ENCODE measurements around the gene GNAT2. TPM values are rescaled to one million over a fixed set of nuclear protein-coding genes. Genes with fewer than 3 reads are reported as not detected.

The GNAT2 gene
- total RNA-seq, 1 donor from 2014 or later = not detected

DNA sequence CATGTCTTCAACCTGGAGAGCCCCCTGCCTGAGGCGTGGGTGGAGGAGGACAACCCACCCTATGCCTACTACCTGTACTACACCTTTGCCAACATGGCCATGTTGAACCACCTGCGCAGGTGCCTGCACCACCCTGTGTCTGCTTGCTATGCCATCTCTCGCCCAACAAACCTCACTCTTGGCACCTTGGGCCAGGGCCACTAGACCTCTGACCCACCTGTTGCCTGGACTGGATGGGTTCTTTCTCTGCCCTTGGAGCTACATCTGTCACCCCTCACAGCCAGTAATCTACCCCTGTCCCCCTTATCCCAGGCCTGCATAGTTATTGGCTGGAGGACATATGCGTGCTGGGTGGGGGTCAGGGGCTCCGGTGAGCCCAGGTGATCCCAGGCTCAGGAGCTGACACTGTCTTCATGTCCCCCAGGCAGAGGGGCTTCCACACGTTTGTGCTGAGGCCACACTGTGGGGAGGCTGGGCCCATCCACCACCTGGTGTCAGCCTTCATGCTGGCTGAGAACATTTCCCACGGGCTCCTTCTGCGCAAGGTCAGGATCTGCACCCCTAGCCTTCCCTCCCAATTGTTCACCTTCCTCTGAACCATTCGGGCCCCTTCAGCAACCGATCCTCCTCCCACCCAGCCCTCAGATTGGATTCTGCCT, 10.1 kb upstream of the GNAT2 start:
- Mint-ChIP-seq H3K4me3 (ENCODE audit: unreplicated experiment) (no peak overlapping the region), H3K27me3 (ENCODE audit: low read depth) (no peaks in the 10 kb centered on the region), H3K9me3 (ENCODE audit: low read depth) (no peaks in the 10 kb centered on the region), H3K36me3 (ENCODE audit: low read depth) (peaks cover 35% of the 10 kb centered on the region), H3K27ac (ENCODE audit: unreplicated experiment) (no peak overlapping the region), H3K4me1 (ENCODE audit: low read depth) (peaks cover 4% of the 10 kb centered on the region)
- DNase-seq (ENCODE audit: low spot score) = no peak
- TF ChIP-seq, protein P1, sequence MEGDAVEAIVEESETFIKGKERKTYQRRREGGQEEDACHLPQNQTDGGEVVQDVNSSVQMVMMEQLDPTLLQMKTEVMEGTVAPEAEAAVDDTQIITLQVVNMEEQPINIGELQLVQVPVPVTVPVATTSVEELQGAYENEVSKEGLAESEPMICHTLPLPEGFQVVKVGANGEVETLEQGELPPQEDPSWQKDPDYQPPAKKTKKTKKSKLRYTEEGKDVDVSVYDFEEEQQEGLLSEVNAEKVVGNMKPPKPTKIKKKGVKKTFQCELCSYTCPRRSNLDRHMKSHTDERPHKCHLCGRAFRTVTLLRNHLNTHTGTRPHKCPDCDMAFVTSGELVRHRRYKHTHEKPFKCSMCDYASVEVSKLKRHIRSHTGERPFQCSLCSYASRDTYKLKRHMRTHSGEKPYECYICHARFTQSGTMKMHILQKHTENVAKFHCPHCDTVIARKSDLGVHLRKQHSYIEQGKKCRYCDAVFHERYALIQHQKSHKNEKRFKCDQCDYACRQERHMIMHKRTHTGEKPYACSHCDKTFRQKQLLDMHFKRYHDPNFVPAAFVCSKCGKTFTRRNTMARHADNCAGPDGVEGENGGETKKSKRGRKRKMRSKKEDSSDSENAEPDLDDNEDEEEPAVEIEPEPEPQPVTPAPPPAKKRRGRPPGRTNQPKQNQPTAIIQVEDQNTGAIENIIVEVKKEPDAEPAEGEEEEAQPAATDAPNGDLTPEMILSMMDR (IDR thresholded peaks at IDR 0.05) = no peak

DNA sequence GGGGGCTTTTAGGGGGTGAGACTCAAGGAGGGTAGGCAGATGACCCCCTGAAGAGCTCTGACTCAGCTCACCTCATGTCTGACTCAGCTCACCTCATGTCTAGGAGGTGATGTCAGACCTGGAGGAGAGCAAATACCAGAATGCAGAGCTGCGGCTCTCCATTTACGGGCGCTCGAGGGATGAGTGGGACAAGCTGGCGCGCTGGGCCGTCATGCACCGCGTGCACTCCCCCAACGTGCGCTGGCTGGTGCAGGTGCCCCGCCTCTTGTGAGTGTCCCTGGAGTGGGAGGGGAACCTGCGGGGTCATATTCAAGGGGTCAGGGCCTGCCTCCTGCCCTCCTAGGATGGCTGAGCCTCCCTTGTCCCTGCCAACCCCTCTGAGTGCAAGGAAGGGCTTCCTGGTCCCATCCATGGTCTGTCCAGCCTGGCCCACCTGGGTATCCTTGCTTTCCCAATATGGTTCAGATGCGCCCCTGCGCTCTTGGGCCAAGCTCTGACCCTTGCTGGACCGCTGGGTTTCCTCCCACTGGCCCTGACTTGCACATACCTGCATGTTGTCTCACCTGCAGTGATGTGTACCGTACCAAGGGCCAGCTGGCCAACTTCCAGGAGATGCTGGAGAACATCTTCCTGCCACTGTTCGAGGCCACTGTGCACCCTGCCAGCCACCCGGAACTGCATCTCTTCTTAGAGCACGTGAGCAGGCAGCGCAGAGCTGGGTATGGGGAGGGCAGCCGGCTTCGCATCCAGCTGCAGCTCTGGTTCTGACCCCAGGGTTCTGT, 9.3 kb upstream of the GNAT2 start:
- H3K9me3 Mint-ChIP-seq (ENCODE audit: low read depth) = no peaks in the 10 kb centered on the region
- H3K4me3 Mint-ChIP-seq (ENCODE audit: unreplicated experiment) = no peak overlapping the region
- H3K4me1 Mint-ChIP-seq (ENCODE audit: low read depth) = peaks cover 5% of the 10 kb centered on the region
- TF ChIP-seq, protein P1 (IDR thresholded peaks at IDR 0.05) = no peak
- no peak for DNase-seq (ENCODE audit: low spot score)
- H3K27me3 Mint-ChIP-seq (ENCODE audit: low read depth) = no peaks in the 10 kb centered on the region
- H3K27ac Mint-ChIP-seq (ENCODE audit: unreplicated experiment) = no peak overlapping the region
- H3K36me3 Mint-ChIP-seq (ENCODE audit: low read depth) = peaks cover 35% of the 10 kb centered on the region

DNA sequence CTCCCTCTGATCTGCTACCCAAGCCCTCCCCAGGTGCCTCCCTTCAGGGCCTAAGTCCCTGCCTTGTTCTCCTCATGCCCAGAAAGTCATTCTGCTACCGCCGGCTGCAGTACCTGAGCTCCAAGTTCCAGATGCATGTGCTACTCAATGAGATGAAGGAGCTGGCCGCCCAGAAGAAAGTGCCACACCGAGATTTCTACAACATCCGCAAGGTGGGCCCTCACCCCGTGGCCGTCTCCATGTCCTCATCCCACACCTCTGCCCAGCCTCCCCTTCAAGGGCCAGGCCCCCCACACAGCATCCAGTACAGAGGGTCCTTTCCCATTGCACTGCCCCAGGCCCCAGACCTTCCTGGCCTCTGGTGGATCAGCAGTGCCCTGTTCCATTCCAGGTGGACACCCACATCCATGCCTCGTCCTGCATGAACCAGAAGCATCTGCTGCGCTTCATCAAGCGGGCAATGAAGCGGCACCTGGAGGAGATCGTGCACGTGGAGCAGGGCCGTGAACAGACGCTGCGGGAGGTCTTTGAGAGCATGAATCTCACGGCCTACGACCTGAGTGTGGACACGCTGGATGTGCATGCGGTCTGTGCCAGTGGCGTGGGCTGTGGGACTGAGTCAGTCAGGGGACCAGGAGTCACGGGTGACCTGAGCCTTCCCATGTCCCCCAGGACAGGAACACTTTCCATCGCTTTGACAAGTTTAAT, 8.4 kb upstream of the GNAT2 start:
- no peaks in the 10 kb centered on the region for H3K9me3 Mint-ChIP-seq (ENCODE audit: low read depth)
- H3K27me3 Mint-ChIP-seq (ENCODE audit: low read depth) = no peaks in the 10 kb centered on the region
- no peak overlapping the region for H3K27ac Mint-ChIP-seq (ENCODE audit: unreplicated experiment)
- no peak overlapping the region for H3K4me3 Mint-ChIP-seq (ENCODE audit: unreplicated experiment)
- H3K36me3 Mint-ChIP-seq (ENCODE audit: low read depth) = peaks cover 35% of the 10 kb centered on the region
- peaks cover 14% of the 10 kb centered on the region for H3K4me1 Mint-ChIP-seq (ENCODE audit: low read depth)
- TF ChIP-seq, protein P1 (IDR thresholded peaks at IDR 0.05) = no peak
- DNase-seq (ENCODE audit: low spot score) = no peak

DNA sequence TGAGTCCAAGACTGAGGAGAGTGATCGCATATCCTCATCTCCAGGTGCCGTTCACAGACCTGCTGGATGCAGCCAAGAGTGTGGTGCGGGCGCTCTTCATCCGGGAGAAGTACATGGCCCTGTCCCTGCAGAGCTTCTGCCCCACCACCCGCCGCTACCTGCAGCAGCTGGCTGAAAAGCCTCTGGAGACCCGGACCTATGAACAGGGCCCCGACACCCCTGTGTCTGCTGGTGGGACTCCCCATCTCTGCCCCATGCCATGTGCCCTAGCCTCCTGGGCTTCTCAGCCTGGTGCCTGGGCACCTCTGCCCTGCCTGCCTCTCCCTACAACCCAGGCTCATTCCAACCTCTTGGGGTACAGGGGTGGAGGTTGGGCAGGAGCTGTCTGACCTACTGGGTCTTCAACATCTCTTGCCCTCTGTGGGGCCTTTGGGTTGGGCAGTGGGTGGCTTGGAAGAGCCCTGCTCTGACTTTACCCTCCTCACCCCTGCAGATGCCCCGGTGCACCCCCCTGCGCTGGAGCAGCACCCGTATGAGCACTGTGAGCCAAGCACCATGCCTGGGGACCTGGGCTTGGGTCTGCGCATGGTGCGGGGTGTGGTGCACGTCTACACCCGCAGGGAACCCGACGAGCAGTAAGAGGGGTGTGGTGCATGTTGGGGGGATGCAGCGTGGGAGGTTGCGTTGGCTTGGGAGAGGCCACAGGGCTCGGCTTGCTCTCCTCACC, 7.4 kb upstream of the GNAT2 start:
- Mint-ChIP-seq H3K27ac (ENCODE audit: unreplicated experiment) (no peak overlapping the region), H3K9me3 (ENCODE audit: low read depth) (no peaks in the 10 kb centered on the region), H3K4me1 (ENCODE audit: low read depth) (peaks cover 24% of the 10 kb centered on the region), H3K4me3 (ENCODE audit: unreplicated experiment) (no peak overlapping the region), H3K27me3 (ENCODE audit: low read depth) (no peaks in the 10 kb centered on the region), H3K36me3 (ENCODE audit: low read depth) (peaks cover 33% of the 10 kb centered on the region)
- no peak for DNase-seq (ENCODE audit: low spot score)
- TF ChIP-seq, protein P1 (IDR thresholded peaks at IDR 0.05) = no peak

Measured in chondrocyte (in vitro differentiated cells).